Measurements from ENCODE around the gene SUFU.
A peak's percentile ranks its signal among the peaks of the same experiment; 100 is the strongest.
"Not testable (repeated sequence)": the region's sequence is repeated elsewhere in the genome, so short reads cannot be mapped to it uniquely, and the experiment has no call there.

Gene SUFU

GRCh38 chr10:102484021-102484420 is 19.8 kb upstream of the SUFU start:
- no peak for DNase-seq

GRCh38 chr10:102485093-102485784 is 18.5 kb upstream of the SUFU start:
- no peak for DNase-seq

- no peak for DNase-seq
Observed at GRCh38 chr10:102491136-102491535, 12.6 kb upstream of the SUFU start.

DNA sequence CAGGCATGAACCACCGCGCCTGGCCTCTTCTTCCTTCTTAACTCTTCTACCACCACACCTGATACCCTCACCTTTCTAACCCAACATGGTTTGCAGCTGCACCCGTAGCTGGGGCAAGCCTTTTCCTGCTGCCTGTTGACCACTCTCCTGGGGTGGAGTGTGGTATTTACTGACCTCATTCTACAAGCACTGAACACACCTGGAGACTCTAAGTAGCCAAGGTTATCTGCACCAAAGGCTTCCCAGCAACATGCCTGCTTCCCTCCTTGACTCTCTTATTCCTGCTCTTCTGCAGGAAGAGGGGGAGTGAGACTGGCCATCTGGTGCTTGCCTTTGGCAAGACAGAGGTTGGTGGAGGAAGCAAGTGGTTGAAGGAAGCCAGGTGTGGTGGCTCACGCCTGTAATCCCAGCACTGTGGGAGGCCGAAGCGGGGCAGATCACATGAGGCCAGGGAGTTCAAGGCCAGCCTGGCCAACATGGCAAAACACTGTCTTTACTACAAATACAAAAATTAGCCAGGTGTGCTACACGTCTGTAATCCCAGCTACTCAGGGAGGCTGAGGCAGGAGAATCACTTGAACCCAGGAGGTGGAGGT is 11.3 kb upstream of the SUFU start:
- no peak for DNase-seq

DNA sequence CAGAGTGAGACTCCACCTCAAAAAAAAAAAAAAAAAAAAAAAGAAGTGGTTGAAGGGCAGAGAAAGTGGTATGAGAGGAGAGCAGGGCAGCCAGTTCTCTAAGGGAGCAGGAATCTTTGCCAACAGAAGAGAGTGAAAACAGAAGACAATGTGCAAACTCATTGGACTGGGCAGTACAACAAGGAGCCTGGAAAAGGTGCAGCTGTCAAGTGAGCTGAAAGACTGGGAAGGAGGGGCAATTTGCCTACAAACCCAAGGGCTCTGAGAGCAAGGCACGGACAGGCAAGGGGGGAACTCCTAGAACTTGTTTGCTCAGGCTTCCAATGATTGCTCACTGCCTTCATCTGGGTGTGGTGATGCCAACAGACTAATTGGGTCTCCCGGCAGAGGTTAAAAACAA is 10.8 kb upstream of the SUFU start:
- no peak for DNase-seq

GRCh38 chr10:102493771-102494170 is 10.0 kb upstream of the SUFU start:
- DNase-seq, result no peak

- DNase-seq, result no peak
Observed at GRCh38 chr10:102497545-102497944, 6.2 kb upstream of the SUFU start.

DNA sequence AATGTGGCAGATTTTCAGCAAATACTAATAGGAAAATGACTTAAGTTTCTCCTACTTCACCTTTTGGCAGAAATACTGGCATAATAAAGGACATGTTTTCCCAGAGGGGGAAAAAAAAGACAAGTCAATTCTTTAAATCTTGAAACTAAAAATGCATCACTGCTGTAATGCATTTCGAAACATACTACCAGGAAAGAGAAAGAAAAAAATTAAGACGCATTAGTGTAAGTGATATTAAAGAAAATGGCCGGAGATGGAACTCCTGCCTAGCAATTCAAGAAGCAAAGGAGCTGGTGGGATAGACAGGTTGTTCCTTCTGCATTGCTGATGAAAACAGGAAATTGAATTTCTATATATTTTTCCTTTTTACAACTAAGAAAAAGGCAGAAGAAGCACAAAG is 4.4 kb upstream of the SUFU start:
- no peak for DNase-seq

- not testable (repeated sequence) for DNase-seq
Observed at GRCh38 chr10:102500686-102501085, 3.1 kb upstream of the SUFU start.

DNA sequence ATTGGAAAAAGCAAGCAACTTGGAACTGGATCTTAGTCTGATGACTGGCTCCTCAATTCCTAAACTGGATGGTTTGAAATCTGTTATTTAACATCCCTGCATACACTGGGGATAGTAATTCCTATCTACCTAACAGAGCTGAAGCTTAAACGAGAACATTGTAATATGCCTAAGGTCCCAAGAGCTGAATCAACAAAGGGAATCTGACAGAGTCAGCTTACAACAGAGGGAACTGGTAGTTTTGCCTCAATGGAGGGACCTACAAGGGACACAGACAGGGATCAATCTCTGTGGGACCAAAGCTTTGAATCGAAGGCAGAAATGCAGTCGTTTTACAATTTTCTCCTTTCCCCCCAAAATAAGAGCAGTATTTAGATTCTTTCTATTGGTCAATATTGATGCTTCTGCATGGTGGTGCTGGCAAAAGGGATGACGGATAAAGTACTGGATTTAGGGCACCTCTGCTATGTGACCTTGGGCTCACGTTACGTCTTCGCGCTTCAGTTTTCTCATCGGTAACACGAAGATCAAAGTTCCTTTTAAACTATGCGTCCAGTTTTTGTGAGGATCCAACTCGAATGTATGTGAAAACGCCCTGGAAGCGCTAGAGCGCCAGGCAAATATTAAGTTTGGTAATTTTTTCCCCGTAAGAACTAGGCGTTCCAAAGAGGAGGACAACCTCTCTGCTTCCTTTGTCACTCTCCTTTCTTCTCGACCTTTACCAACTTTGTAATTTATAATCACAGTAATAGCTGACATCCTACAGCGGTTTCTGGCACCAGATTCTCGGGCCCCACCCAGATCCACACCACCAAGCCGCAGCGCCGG is 2.4 kb upstream of the SUFU start:
- no peak for DNase-seq

GRCh38 chr10:102502029-102502336 is 1.8 kb upstream of the SUFU start:
- DNase-seq, result peak; percentile 99

DNA sequence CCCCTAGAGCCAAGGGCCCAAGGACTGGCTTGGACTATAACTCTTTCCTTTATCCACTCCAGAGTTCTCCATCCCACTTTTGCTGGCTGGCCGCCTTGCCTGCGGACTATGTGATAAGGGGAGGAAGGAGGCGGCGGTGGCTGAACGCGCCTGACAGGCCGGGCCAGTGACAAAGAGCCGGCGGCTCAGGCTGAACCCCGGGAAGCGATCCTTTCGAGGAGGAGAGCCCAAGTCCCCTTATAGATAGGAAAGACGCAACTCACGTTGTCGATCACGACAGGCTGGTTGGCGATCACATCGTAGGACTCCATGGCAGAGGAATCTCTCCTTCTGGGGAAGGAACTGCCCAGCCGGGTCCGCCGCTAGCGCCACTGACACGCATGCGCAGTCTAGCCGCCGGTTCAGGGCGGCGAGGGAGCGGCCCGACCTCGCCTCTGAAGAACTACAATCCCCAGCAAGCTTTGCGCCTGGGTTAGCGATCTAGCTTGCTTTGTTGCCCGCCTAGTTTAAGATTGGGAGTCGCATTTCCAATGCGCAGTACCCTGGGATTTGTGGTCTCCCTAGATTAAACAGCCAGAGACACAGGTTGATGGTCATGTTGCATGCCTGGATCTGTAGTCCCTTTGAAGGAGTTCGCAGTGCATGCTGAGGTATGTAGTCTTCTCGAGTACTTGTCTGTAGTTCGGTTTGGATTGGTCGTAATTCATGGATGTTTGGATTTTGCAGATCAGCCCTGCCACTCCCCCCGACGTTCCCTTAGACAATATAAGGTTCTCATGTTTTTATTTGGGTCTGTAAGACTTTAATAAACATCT is 1.2 kb upstream of the SUFU start, which contains the start of gene ACTR1A:
ACTR1A (minus strand) TSS at position 376 of the 815 bp plus-strand sequence; CDS start at position 311, 65 bp downstream.
- peak; percentile 99 for DNase-seq

GRCh38 chr10:102504179-102504975 is 605 bp downstream of the SUFU start:
- DNase-seq, result no peak

- DNase-seq, result no peak
Observed at GRCh38 chr10:102504976-102505300, 1.2 kb downstream of the SUFU start.

GRCh38 chr10:102505462-102506115 is 1.8 kb downstream of the SUFU start:
- DNase-seq, result no peak

GRCh38 chr10:102507521-102507920 is 3.7 kb downstream of the SUFU start:
- DNase-seq, result no peak

GRCh38 chr10:102508506-102508905 is 4.7 kb downstream of the SUFU start:
- DNase-seq, result no peak

GRCh38 chr10:102509387-102509786 is 5.6 kb downstream of the SUFU start:
- no peak for DNase-seq

DNA sequence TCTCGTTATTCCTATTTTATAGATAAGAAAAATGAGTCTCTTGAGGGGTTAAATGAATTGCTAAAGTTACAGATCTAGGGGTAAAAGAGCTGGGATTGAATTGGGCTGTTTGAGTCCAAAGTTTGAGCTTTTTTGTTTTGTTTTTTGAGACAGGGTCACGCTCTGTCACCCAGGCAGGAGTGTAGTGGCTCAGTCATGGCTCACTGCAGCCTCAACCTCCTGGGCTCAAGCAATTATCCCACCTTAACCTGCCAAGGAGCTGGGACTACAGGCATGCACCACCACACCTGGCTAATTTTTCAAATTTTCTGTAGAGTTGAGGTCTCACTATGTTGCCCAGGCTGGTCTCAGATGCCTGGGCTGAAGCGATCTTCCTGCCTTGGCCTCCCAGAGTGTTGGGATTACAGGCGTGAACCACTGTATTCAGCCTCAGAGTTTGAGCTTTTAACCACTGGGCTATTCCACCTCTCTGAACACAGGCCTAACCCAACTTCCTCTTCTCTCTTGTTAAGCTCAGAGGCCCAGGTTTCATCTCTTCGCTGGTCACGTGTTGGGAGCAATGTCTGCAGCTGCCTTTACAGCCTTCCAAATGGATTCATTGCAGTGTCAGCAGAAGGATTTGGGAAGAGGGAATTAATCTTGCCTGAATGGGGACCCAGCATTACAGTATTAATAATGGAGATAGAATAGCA is 8.0 kb downstream of the SUFU start:
- no peak for DNase-seq

- DNase-seq, result no peak
Observed at GRCh38 chr10:102514487-102515311, 10.9 kb downstream of the SUFU start.
